Liver (tissue), 9 donors: Measurements from ENCODE around the gene ST6GALNAC3. TPM values are rescaled to one million over a fixed set of nuclear protein-coding genes. Genes with fewer than 3 reads are reported as not detected.

ENCODE experiments used
- DNase-seq: peaks from one replicate; pipeline ENCODE4 v3.0.0-alpha.2; 2017; ENCODE audit warnings: low spot score
- H3K27ac ChIP-seq, 2 donors: one replicate each; pipeline ENCODE4 v1.7.0; 2013; ENCODE audit warnings: inconsistent platforms in 2 of 2, low read length in 2 of 2, control low read depth in 1 of 2, low read depth in 1 of 2, mild to moderate bottlenecking in 1 of 2
- H3K27me3 ChIP-seq, 4 donors: one replicate each; pipeline versions ENCODE4 v1.6.1 to v1.7.0; 2013; ENCODE audit warnings: low read length in 3 of 4, inconsistent platforms in 1 of 4, mild to moderate bottlenecking in 1 of 4, moderate library complexity in 1 of 4; ENCODE audit not compliant: control insufficient read depth in 4 of 4, insufficient read depth in 4 of 4
- H3K36me3 ChIP-seq, 4 donors: one replicate each; pipeline versions ENCODE4 v1.6.1 to v1.7.0; 2013; ENCODE audit warnings: low read length in 3 of 4, mild to moderate bottlenecking in 3 of 4, low read depth in 1 of 4, moderate library complexity in 1 of 4; ENCODE audit not compliant: control insufficient read depth in 4 of 4, insufficient read depth in 3 of 4
- H3K4me1 ChIP-seq, 4 donors: one replicate each; pipeline versions ENCODE4 v1.6.1 to v1.7.0; 2013; ENCODE audit warnings: low read length in 3 of 4, mild to moderate bottlenecking in 3 of 4, moderate library complexity in 1 of 4; ENCODE audit not compliant: control insufficient read depth in 4 of 4, insufficient read depth in 4 of 4
- H3K4me3 ChIP-seq, 3 donors: one replicate each; pipeline versions ENCODE4 v1.6.1 to v1.7.0; 2013; ENCODE audit warnings: low read length in 3 of 3, control low read depth in 1 of 3, low read depth in 1 of 3, mild to moderate bottlenecking in 1 of 3
- H3K9ac ChIP-seq, 2 donors: one replicate each; pipeline ENCODE4 v1.7.0; 2013; ENCODE audit warnings: low read length in 2 of 2, mild to moderate bottlenecking in 2 of 2, moderate library complexity in 2 of 2, control low read depth in 1 of 2, low read depth in 1 of 2
- H3K9me3 ChIP-seq, 4 donors: one replicate each; pipeline versions ENCODE4 v1.6.1 to v1.7.0; 2013; ENCODE audit warnings: low read length in 3 of 4; ENCODE audit not compliant: control insufficient read depth in 4 of 4
- CTCF ChIP-seq: fragments of 150-350 bp; IDR thresholded peaks from 2 replicates; pipeline ENCODE4 v1.5.1; 2017; ENCODE audit warnings: improper control_type of control experiment, low read depth, low read length; ENCODE audit not compliant: missing input control
- EGR1 ChIP-seq, 2 donors: IDR thresholded peaks; 2 replicates each; pipeline ENCODE4 v1.6.1; 2016 to 2018; ENCODE audit warnings: antibody characterized with exemption in 2 of 2, low read depth in 2 of 2
- FOXA1 ChIP-seq: IDR thresholded peaks from 2 replicates; pipeline ENCODE4 v1.6.1; 2016; ENCODE audit warnings: antibody characterized with exemption
- FOXA2 ChIP-seq: IDR thresholded peaks from 2 replicates; pipeline ENCODE4 v1.6.1; 2016; ENCODE audit warnings: antibody characterized with exemption
- GABPA ChIP-seq, 2 donors: IDR thresholded peaks in 1 of 2; conservative IDR thresholded peaks in 1 of 2; 2 replicates each; pipeline ENCODE4 v1.6.1; 2016; ENCODE audit warnings: antibody characterized with exemption in 2 of 2, mild to moderate bottlenecking in 1 of 2, moderate library complexity in 1 of 2
- HNF4G ChIP-seq: IDR thresholded peaks from 2 replicates; pipeline ENCODE4 v1.6.1; 2016; ENCODE audit warnings: antibody characterized with exemption
- JUND ChIP-seq, 2 donors: IDR thresholded peaks; 2 replicates each; pipeline ENCODE4 v1.6.1; 2016; ENCODE audit warnings: antibody characterized with exemption in 2 of 2
- REST ChIP-seq: IDR thresholded peaks from 2 replicates; pipeline ENCODE4 v1.6.1; 2016; ENCODE audit warnings: antibody characterized with exemption, mild to moderate bottlenecking
- RXRA ChIP-seq, 2 donors: IDR thresholded peaks; 2 replicates each; pipeline ENCODE4 v1.6.1; 2017 to 2018; ENCODE audit warnings: antibody characterized with exemption in 2 of 2, mild to moderate bottlenecking in 1 of 2
- SP1 ChIP-seq: IDR thresholded peaks from 2 replicates; pipeline ENCODE4 v1.6.1; 2018; ENCODE audit warnings: antibody characterized with exemption, mild to moderate bottlenecking
- YY1 ChIP-seq: IDR thresholded peaks from 2 replicates; pipeline ENCODE4 v1.6.1; 2016; ENCODE audit warnings: antibody characterized with exemption, mild to moderate bottlenecking
- ZBTB33 ChIP-seq: IDR thresholded peaks from 2 replicates; pipeline ENCODE4 v1.6.1; 2016; ENCODE audit warnings: antibody characterized with exemption
- WGBS: extraction: QIAGEN DNeasy Blood & Tissue Kit; methylation state at CpG from one replicate; pipeline ENCODE4 v1.1.7; 2013; 5-methylcytosine and 5-hydroxymethylcytosine counted together
- polyA plus RNA-seq, 2 donors: library from polyadenylated mRNA; stranded (reverse) in 1 of 2; unstranded in 1 of 2; fragments of 200-250 nt in 1 of 2; fragments of >200 nt in 1 of 2; fragmentation: Nextera tagmentation in 1 of 2; extraction: Ambion mirVana in 1 of 2; gene quantifications; one replicate each; pipeline versions ENCODE4 v1.2.1 to v1.2.3, GENCODE V29; 2013 to 2015
- total RNA-seq, 2 donors: library from RNA; depleted of rRNA; stranded (reverse); fragments of >200 nt; gene quantifications; one replicate each; pipeline ENCODE4 v1.2.3, GENCODE V29; 2014
- donor health status: healthy.
- donor health status: healthy.
- donor health status: healthy.
- donor health status: healthy.
- donor health status: healthy.

ST6GALNAC3 gene
- total and polyA plus RNA-seq, 4 donors = 1.2 to 5.0 (median 3.2) TPM

- Histone ChIP-seq H3K27ac (no peak overlapping the region), H3K36me3 (no peaks in the 10 kb centered on the region), H3K4me3 (no peak overlapping the region), H3K27me3 (no peaks in the 10 kb centered on the region), H3K9ac (no peak overlapping the region), H3K9me3 (peaks cover 0 to 1% (median 0%) of the 10 kb centered on the region in 4 donors), H3K4me1 (no peaks in the 10 kb centered on the region)
- TF ChIP-seq EGR1 (IDR thresholded peaks at IDR 0.05; ENCODE audit: low read depth in 2 of 2) = no peak
- no peak for TF ChIP-seq HNF4G
- no peak for TF ChIP-seq CTCF
- DNase-seq = no peak
- 63% methylated on average over 2 of the region's 2 CpGs for WGBS
Measured at GRCh38 chr1:76170513-76170912, 96.0 kb downstream of the ST6GALNAC3 start.

- Histone ChIP-seq H3K27me3 (no peaks in the 10 kb centered on the region), H3K4me3 (no peak overlapping the region), H3K9me3 (no peaks in the 10 kb centered on the region), H3K36me3 (no peaks in the 10 kb centered on the region), H3K27ac (no peak overlapping the region), H3K9ac (no peak overlapping the region), H3K4me1 (no peaks in the 10 kb centered on the region)
- DNase-seq = no peak
- no peak for TF ChIP-seq EGR1 (IDR thresholded peaks at IDR 0.05; ENCODE audit: low read depth in 2 of 2)
- no peak for TF ChIP-seq SP1
- TF ChIP-seq GABPA (IDR thresholded peaks at IDR 0.05 in 1 of 2, conservative IDR thresholded peaks at IDR 0.05 in 1 of 2) = no peak
- no peak for TF ChIP-seq ZBTB33
- no peak for TF ChIP-seq JUND (IDR thresholded peaks at IDR 0.05)
- no peak for TF ChIP-seq REST
- TF ChIP-seq RXRA (IDR thresholded peaks at IDR 0.05) = no peak
- no peak for TF ChIP-seq CTCF
- TF ChIP-seq YY1 = no peak
- no peak for TF ChIP-seq HNF4G
- no peak for TF ChIP-seq FOXA1
- no peak for TF ChIP-seq FOXA2
- 64% methylated on average over 2 of the region's 2 CpGs for WGBS
Measured at GRCh38 chr1:76176000-76176399, 101.5 kb downstream of the ST6GALNAC3 start.
